Skeletal muscle tissue (tissue), 4 donors: ENCODE results near the gene TMEM145. TPM values are rescaled to one million over a fixed set of nuclear protein-coding genes. Genes with fewer than 3 reads are reported as not detected.
"Not testable (repeated sequence)": the region's sequence is repeated elsewhere in the genome, so short reads cannot be mapped to it uniquely, and the experiment has no call there.

Experiments
- H3K27ac ChIP-seq: one replicate; pipeline ENCODE4 v1.7.0; 2013; ENCODE audit warnings: mild to moderate bottlenecking, low read depth, low read length, inconsistent platforms
- H3K27me3 ChIP-seq, 3 donors: one replicate each; pipeline ENCODE4 v1.7.0; 2013; ENCODE audit warnings: low read length in 3 of 3; ENCODE audit not compliant: control insufficient read depth in 3 of 3, insufficient read depth in 3 of 3
- H3K36me3 ChIP-seq, 3 donors: one replicate each; pipeline ENCODE4 v1.7.0; 2013; ENCODE audit warnings: low read length in 3 of 3; ENCODE audit not compliant: control insufficient read depth in 3 of 3, insufficient read depth in 3 of 3
- H3K4me1 ChIP-seq, 3 donors: one replicate each; pipeline ENCODE4 v1.7.0; 2013; ENCODE audit warnings: low read length in 3 of 3, mild to moderate bottlenecking in 3 of 3; ENCODE audit not compliant: control insufficient read depth in 3 of 3, insufficient read depth in 3 of 3
- H3K4me3 ChIP-seq, 3 donors: one replicate each; pipeline ENCODE4 v1.7.0; 2013; ENCODE audit warnings: low read length in 3 of 3
- H3K9ac ChIP-seq, 3 donors: one replicate each; pipeline ENCODE4 v1.7.0; 2013; ENCODE audit warnings: low read length in 3 of 3, mild to moderate bottlenecking in 3 of 3, moderate library complexity in 2 of 3, low read depth in 1 of 3
- H3K9me3 ChIP-seq, 3 donors: one replicate each; pipeline ENCODE4 v1.7.0; 2013; ENCODE audit warnings: low read length in 3 of 3; ENCODE audit not compliant: control insufficient read depth in 3 of 3
- total RNA-seq: library from RNA; depleted of rRNA; stranded (reverse); fragments of >200 nt; gene quantifications from one replicate; pipeline ENCODE4 v1.2.3, GENCODE V29; 2014
- donor health status: Osteomylitis.

The TMEM145 gene
- 0.52 TPM for total RNA-seq

DNA sequence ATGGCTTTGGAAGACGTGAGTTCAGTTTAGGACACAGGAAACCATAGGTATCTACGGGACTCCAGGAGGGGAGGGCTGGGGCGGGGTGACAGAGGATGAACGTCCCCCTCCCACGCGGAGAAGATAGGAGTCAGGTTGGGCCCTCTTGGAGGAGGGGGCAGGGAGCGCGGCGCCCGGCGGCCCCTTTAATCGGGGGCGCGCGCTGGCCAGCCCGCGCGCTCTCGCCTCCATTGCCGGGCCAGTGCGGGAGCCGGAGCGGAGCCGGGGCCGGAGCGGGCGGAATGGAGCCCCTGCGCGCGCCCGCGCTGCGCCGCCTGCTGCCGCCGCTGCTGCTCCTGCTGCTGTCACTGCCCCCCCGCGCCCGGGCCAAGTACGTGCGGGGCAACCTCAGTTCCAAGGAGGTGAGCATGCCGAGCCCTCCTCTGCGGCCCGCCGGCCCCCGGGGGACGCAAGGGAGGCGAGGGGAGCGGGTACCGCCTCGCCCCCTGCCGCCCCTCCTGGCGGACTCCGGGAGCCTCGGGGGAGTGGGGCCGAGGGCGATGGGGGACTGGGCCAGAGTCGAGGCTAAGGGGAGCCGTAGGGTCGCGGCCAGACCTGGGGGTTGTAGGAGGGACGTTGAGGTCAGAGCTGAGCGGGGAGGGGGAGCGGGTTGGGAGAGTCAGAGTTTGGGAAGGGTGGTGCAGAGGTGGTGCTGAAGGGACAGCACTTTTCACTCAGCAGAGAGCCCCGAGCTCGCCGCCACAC is at the start of gene TMEM145:
Gene TMEM145, plus strand, starts transcription at position 214 of the 744 bp plus-strand sequence. Its CDS starts 68 bp downstream, at position 282.
- H3K9ac ChIP-seq = no peak within 1 kb of the TSS
- no peaks in the 10 kb centered on the region for H3K36me3 ChIP-seq
- no peaks in the 10 kb centered on the region for H3K9me3 ChIP-seq
- H3K27me3 ChIP-seq = peaks cover 22 to 31% (median 28%) of the 10 kb centered on the region in 3 donors
- no peak within 1 kb of the TSS for H3K27ac ChIP-seq
- H3K4me1 ChIP-seq = peaks cover 0 to 13% (median 9%) of the 10 kb centered on the region in 3 donors
- H3K4me3 ChIP-seq = peak within 1 kb of the TSS; percentile 17 to 67 (median 64)

DNA sequence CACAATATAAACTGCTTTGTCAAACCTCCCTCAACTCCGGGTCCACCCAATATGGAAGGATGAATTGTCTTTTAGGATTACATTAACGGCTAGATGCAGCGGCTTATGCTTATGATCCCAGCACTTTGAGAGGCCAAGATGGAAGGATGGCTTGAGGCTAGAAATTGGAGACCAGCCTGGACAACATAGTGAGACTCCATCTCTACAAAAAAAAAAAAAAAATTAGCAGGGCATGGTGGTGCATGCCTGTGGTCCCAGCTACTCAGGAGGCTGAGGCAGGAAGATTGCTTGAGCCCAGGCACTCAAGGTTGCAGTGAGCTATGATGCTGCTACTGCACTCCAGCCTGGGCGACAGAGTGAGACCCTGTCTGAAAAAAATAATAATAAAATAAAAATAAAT is 47.0 kb upstream of the TMEM145 start:
- H3K27me3 ChIP-seq, H3K9ac ChIP-seq, H3K27ac ChIP-seq, H3K36me3 ChIP-seq, H3K9me3 ChIP-seq, H3K4me3 ChIP-seq: not testable (repeated sequence)
- H3K4me1 ChIP-seq = peaks cover 21 to 23% (median 23%) of the 10 kb centered on the region in 3 donors

DNA sequence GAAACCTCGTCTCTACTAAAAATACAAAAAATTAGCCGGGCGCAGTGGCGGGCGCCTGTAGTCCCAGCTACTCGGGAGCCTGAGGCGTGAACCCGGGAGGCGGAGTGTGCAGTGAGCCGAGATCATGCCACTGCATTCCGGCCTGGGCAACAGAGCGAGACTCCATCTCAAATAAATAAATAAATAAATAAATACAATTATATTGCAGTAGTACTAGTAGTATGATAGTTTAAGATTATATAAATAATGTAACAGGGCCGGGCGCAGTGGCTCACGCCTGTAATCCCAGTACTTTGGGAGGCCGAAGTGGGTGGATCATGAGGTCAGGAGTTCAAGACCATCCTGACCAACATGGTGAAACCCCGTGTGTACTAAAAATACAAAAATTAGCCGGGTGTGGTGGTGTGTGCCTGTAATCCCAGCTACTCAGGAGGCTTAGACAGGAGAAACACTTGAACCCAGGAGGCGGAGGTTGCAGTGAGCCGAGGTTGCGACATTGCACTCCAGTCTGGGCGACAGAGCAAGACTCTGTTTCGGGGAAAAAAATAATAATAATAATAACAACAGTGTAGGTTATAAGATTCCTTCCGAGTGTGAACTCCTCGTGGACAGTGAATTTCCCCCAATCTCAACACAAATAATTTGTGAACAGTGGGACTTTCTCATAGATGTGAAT is 46.0 kb upstream of the TMEM145 start:
- Histone ChIP-seq H3K27ac (peak overlapping the region; percentile 99), H3K4me1 (peaks cover 29 to 33% (median 31%) of the 10 kb centered on the region in 3 donors), H3K9ac (peak overlapping the region in 1 of 3 donors; percentile 96)
- not testable (repeated sequence) for H3K36me3 ChIP-seq, H3K4me3 ChIP-seq, H3K9me3 ChIP-seq, H3K27me3 ChIP-seq

DNA sequence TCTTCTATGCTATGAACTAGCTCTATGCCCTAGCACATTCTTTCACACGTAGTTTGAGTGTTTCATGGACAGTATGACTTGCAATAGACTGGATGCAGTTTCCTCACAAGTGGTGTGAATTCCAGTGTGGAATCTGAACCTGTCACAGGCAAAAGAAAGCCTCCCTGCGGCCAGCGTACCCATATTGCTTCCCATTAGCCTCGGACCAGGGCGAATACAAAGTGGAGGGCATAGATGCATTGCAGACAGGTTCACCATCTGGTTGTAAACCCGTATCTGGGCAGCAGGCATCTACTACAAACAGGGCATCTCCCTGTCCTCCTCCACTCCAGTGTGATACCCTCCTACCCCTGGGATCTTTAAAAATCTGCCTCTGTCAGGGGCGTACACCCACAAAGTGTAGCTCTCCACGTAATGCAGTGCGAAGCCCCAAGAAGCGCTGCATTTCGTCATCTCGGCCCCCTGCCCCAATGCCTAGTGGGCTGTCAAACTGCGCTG is 45.4 kb upstream of the TMEM145 start:
- Histone ChIP-seq H3K9ac (peak overlapping the region; percentile 83 to 99 (median 96)), H3K4me1 (peaks cover 29 to 38% (median 36%) of the 10 kb centered on the region in 3 donors), H3K36me3 (peaks cover 4 to 12% (median 4%) of the 10 kb centered on the region in 3 donors), H3K4me3 (peak overlapping the region; percentile 71 to 87 (median 87)), H3K27me3 (no peaks in the 10 kb centered on the region), H3K27ac (peak overlapping the region; percentile 99), H3K9me3 (no peaks in the 10 kb centered on the region)

DNA sequence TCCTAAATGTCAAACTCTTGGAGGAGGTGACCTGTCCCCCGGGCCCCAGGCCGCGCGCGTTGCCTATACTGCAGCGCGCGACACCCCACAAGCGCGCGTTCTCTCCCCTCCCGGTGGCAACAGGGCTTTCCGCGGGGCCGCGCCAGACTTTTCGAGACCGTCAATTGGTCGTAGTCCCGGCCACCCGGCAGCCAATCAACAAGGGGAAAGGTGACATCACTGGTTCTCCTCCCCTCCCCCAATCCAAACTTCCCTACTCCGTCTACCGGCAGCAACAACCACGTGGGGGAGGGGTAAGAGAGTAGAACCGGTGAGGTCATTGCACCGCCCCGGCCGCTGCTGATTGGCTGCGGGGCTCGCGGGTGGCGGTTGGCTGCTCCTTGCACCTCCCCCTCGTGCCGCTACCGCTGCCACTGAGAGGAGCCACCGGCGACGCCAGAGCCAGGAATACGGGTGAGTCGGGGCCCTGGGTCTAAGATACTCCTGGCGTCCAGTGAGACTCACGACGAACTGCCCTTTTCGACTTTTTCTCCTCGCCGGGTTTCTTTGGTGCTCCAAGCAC is 44.9 kb upstream of the TMEM145 start:
- no peaks in the 10 kb centered on the region for H3K9me3 ChIP-seq
- peak overlapping the region; percentile 99 for H3K27ac ChIP-seq
- peaks cover 29 to 40% (median 38%) of the 10 kb centered on the region in 3 donors for H3K4me1 ChIP-seq
- H3K4me3 ChIP-seq = peak overlapping the region; percentile 82 to 93 (median 91)
- H3K9ac ChIP-seq = peak overlapping the region; percentile 94 to 99 (median 98)
- H3K27me3 ChIP-seq = no peaks in the 10 kb centered on the region
- peaks cover 4 to 17% (median 7%) of the 10 kb centered on the region in 3 donors for H3K36me3 ChIP-seq

DNA sequence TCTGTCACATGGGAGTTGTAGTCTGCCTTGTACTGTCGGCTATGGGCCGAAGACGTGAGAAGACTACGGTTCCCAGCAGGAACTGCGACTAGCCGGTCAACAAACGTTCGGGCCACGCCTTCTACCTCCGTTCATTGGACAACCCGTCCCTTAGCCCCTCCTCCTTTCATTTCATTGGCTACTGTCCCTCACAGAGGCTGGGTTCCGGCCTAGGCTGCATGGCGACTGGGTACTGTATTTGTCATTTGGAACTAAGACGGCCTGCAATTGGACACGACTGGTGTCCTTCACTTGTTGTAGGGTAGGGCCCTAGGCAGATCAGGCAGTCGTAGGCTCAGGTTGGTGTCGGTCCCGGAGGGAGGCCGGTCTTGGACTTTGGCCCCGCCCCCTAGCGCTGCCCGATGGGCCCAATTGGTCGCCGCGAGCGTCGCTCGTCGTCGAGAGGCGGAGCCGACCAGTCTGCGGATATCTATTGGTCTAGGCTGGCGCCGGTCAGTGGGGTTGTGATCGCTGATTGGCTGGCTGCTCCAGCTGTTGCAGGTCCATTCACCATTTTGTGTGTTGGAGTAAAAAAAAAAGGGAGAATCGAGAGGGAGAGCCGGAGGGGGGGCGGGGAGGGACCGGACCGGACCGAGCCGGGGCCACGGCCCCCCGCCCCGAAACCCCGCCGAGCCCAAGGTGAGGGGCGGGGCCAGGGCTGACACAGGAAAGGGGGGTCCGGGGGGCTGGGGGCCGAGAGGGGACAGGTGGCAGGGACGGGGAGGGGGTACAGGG is 44.2 kb upstream of the TMEM145 start, which contains the start of gene CIC:
Gene CIC, plus strand, starts transcription at position 549 of the 774 bp plus-strand sequence. CDS start 2,532 bp downstream, outside the sequence.
- Histone ChIP-seq H3K9me3 (no peaks in the 10 kb centered on the region), H3K27ac (peak within 1 kb of the TSS; percentile 99), H3K4me1 (peaks cover 29 to 42% (median 38%) of the 10 kb centered on the region in 3 donors), H3K4me3 (peak within 1 kb of the TSS; percentile 82 to 93 (median 91)), H3K27me3 (no peaks in the 10 kb centered on the region), H3K9ac (peak within 1 kb of the TSS; percentile 94 to 99 (median 98)), H3K36me3 (peaks cover 10 to 24% (median 13%) of the 10 kb centered on the region in 3 donors)

DNA sequence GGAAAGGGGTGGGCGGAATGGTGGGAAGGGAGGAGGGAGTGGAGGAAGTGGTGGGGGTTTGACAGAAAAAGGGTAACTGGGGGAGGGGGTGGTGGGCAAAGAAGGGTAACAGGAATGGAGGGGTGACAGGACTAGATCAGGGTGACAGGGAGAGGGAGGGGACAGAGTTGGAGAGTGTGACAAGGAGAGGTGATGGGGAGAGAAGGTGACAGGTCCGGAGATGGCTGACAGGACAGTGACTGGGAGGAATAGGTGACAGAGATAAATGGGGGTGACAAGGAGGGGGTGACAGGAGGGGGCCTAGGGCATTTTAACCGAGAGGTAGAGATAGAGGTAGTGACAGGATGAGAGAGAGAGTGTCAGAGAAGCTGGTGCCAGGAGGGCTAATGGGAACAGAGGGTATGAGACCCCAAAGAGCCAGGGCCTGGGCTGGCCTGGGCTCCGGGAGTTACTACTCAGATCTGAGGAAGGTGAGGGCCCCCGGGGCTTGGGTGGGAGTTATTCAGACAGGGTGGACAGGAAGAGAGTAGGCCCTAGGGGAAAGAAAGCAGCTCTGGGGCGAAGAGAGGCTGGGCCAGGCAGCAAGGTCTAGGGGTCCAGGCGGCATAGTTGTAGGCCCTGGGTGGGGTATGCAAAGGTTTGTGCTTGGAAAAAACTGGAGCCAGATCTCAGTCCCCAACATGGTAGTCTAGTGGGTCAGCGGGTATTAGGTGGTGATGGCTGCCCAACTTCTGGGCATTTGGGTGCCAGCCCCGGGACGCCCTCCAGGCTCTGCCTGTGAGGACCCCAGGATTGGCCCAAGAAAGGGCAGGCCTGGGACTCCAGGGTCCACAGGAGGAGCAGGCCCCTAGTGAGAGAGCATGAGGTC is 43.4 kb upstream of the TMEM145 start:
- Histone ChIP-seq H3K4me1 (peaks cover 33 to 48% (median 43%) of the 10 kb centered on the region in 3 donors), H3K9me3 (no peaks in the 10 kb centered on the region), H3K36me3 (peaks cover 18 to 31% (median 20%) of the 10 kb centered on the region in 3 donors), H3K27me3 (no peaks in the 10 kb centered on the region), H3K4me3 (peak overlapping the region; percentile 75 to 91 (median 76)), H3K27ac (peak overlapping the region; percentile 96), H3K9ac (peak overlapping the region; percentile 87 to 94 (median 89))

DNA sequence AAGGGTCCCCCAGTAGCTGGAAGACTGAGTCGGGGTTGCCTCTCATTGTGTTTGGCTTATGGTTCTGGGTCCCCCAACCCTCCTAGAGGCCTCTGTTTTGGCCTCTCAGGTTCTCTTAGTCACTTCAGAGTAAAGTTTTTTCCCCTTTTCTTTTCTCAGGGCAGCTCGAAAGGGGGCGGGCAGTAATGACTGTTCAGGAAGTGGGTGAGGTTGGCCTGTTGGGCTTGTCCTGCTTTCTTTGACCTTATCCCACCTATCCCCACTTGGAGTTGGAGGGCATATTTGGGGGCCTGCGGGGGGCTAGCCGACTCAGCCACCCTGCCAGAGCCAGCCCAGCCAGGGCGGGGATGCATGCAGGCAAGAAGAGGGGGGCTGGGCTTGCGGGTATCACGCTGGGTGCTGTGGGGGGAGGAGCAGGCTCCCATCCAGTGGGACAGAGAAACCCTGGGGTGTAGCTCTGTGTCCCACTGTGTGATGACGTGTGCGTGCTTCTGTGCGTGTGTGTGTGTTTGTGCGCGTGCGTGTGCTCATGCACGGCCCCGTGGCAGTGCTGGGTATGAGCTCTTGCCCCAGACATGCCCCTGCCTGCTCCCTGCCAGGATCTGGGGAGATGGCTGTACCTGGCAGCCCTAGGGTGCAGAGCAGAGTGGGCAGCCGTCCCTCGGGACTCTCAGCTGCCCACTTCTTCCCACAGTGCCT is 42.6 kb upstream of the TMEM145 start:
- Histone ChIP-seq H3K9me3 (no peaks in the 10 kb centered on the region), H3K4me1 (peaks cover 39 to 55% (median 51%) of the 10 kb centered on the region in 3 donors), H3K9ac (peak overlapping the region; percentile 87 to 94 (median 89)), H3K4me3 (peak overlapping the region; percentile 75 to 91 (median 76)), H3K36me3 (peaks cover 24 to 35% (median 24%) of the 10 kb centered on the region in 3 donors), H3K27me3 (no peaks in the 10 kb centered on the region), H3K27ac (peak overlapping the region; percentile 96)
